Measurements from ENCODE around the gene RPGRIP1.

Gene RPGRIP1

GRCh38 chr14:21308132-21308478 lies 28.2 kb downstream of the RPGRIP1 start:
- no peaks in the 10 kb centered on the region for H3K27me3 Mint-ChIP-seq
- no peaks in the 10 kb centered on the region for H3K9me3 Mint-ChIP-seq
- peak overlapping the region; percentile 92 for H3K27ac Mint-ChIP-seq
- peak overlapping the region; percentile 87 for H3K4me3 Mint-ChIP-seq
- no peaks in the 10 kb centered on the region for H3K36me3 Mint-ChIP-seq
- peaks cover 25% of the 10 kb centered on the region for H3K4me1 Mint-ChIP-seq

DNA sequence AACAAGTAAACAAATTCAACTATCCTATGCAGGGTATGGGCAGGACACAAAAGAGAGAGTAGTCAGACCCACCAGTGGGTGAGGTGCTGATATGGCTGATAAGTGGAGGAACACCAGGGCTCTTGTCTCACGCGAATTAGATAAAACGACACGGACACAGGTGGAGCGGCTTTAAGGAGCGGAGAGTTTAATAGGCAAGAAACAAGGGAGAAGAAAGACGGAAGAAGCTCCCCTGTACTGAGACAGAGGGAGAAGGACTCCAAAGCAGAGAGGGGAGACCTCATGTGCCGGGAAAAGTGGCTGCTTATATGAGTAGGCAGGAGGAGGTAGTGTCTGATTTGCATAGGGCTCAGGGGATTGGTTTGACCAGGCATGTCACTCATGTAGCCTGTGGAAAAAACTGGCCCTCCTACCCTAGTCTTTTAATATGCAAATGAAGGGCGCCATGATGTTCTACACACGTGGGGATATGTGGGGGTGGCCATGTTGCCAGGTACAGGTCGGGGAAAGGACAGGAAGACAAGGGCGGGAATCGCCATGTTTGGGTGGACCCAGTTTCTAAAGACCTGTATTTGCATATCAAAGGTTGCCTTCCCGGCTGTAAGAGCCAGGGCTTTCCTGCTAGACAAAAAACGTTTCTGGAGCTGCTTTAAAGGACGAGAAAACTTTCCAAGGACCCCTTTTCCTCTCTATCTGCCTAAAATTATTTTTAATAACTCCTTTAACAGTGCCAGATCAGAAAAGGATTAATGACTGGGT lies 28.8 kb downstream of the RPGRIP1 start:
- no peaks in the 10 kb centered on the region for H3K36me3 Mint-ChIP-seq
- H3K9me3 Mint-ChIP-seq: no peaks in the 10 kb centered on the region
- no peaks in the 10 kb centered on the region for H3K27me3 Mint-ChIP-seq
- H3K27ac Mint-ChIP-seq: peak overlapping the region; percentile 92
- peak overlapping the region; percentile 87 for H3K4me3 Mint-ChIP-seq
- H3K4me1 Mint-ChIP-seq: peaks cover 25% of the 10 kb centered on the region

DNA sequence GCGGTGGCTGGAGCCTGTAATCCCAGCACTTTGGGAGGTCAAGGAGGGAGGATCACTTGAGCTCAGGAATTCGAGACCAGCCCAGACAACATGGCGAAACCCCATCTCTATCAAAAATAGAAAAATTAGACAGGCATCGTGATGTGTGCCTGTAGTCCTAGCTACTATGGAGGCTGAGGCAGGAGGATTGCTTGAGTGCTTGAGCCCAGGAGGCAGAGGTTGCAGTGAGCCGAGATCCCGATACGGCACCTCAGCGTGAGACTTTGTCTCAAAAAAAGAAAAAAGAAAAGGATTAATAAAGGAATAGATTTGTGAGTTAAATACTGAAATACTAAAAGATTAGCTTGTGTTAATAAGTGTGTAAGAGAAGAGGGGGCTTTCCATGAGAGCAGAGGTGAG lies 29.4 kb downstream of the RPGRIP1 start:
- H3K27me3 Mint-ChIP-seq: no peaks in the 10 kb centered on the region
- peak overlapping the region; percentile 87 for H3K4me3 Mint-ChIP-seq
- peak overlapping the region; percentile 92 for H3K27ac Mint-ChIP-seq
- H3K9me3 Mint-ChIP-seq: no peaks in the 10 kb centered on the region
- H3K4me1 Mint-ChIP-seq: peaks cover 25% of the 10 kb centered on the region
- H3K36me3 Mint-ChIP-seq: no peaks in the 10 kb centered on the region

DNA sequence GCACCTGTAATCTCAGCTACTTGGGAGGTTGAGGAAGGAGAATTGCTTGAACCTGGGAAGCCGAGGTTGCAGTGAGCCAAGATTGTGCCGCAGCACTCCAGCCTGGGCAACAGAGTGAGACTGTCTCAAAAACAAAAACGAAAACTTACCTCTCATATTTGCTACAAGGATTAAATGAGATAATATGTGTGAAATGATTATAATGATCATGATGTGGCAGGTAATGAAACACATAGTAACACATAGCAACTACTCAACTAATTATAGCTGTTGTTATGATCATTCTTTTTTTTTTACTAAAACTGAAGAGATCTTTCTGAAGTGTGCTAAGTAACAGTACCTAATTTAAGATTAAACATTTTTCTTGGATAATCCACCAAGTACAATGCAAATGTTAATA lies 30.1 kb downstream of the RPGRIP1 start:
- Mint-ChIP-seq H3K27ac (no peak overlapping the region), H3K4me3 (no peak overlapping the region), H3K4me1 (peaks cover 25% of the 10 kb centered on the region), H3K36me3 (no peaks in the 10 kb centered on the region), H3K9me3 (no peaks in the 10 kb centered on the region), H3K27me3 (no peaks in the 10 kb centered on the region)

- no peaks in the 10 kb centered on the region for H3K9me3 Mint-ChIP-seq
- no peak overlapping the region for H3K4me3 Mint-ChIP-seq
- no peaks in the 10 kb centered on the region for H3K36me3 Mint-ChIP-seq
- no peak overlapping the region for H3K27ac Mint-ChIP-seq
- H3K4me1 Mint-ChIP-seq: peaks cover 25% of the 10 kb centered on the region
- no peaks in the 10 kb centered on the region for H3K27me3 Mint-ChIP-seq
These were observed 31.7 kb downstream of the RPGRIP1 start for GRCh38 chr14:21311614-21312013.

DNA sequence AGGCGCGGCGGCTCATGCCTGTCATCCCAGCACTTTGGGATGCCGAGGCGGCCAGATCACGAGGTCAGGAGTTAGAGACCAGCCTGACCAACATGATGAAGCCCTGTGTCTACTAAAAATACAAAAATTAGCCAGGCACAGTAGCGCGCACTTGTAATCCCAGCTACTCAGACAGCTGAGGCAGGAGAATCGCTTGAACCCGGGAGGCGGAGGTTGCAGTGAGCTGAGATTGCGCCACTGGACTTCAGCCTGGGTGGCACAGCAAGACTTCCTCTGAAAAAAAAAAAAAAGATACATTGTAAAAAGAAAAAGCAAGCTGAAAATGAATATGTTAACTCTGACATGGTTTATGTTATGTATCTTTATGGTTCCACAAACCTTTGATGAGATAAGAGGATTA lies 33.6 kb downstream of the RPGRIP1 start:
- no peak overlapping the region for H3K4me3 Mint-ChIP-seq
- no peaks in the 10 kb centered on the region for H3K27me3 Mint-ChIP-seq
- peaks cover 11% of the 10 kb centered on the region for H3K4me1 Mint-ChIP-seq
- H3K27ac Mint-ChIP-seq: no peak overlapping the region
- H3K9me3 Mint-ChIP-seq: no peaks in the 10 kb centered on the region
- no peaks in the 10 kb centered on the region for H3K36me3 Mint-ChIP-seq

- Mint-ChIP-seq H3K27ac (no peak overlapping the region), H3K4me1 (peaks cover 10% of the 10 kb centered on the region), H3K36me3 (no peaks in the 10 kb centered on the region), H3K27me3 (no peaks in the 10 kb centered on the region), H3K4me3 (no peak overlapping the region), H3K9me3 (no peaks in the 10 kb centered on the region)
These were observed 37.5 kb downstream of the RPGRIP1 start for GRCh38 chr14:21317398-21317797.

GRCh38 chr14:21320913-21321312 lies 41.0 kb downstream of the RPGRIP1 start:
- H3K9me3 Mint-ChIP-seq: no peaks in the 10 kb centered on the region
- peaks cover 10% of the 10 kb centered on the region for H3K4me1 Mint-ChIP-seq
- no peaks in the 10 kb centered on the region for H3K27me3 Mint-ChIP-seq
- H3K36me3 Mint-ChIP-seq: no peaks in the 10 kb centered on the region
- H3K4me3 Mint-ChIP-seq: no peak overlapping the region
- H3K27ac Mint-ChIP-seq: no peak overlapping the region

DNA sequence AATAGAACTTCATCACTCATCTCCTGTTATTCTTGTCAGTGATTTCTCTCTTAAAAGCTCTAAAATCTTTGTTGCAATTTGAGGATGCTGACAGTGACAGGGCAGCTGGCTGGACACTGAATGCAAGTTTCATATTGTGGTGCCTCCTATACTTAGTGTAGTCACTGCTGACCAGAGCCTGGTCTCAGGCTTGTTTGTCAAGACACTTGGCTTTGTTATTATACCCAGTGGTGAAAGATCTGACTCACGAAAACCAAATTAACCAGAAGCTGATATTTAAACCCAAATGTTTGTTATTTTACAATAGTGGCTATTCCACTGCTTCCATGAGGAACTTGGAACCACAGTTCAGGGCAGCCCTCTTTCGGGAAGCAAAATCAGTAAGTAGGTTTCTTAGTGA lies 42.8 kb downstream of the RPGRIP1 start:
- Mint-ChIP-seq H3K27me3 (no peaks in the 10 kb centered on the region), H3K9me3 (no peaks in the 10 kb centered on the region), H3K36me3 (no peaks in the 10 kb centered on the region), H3K27ac (no peak overlapping the region), H3K4me1 (peaks cover 10% of the 10 kb centered on the region), H3K4me3 (no peak overlapping the region)

DNA sequence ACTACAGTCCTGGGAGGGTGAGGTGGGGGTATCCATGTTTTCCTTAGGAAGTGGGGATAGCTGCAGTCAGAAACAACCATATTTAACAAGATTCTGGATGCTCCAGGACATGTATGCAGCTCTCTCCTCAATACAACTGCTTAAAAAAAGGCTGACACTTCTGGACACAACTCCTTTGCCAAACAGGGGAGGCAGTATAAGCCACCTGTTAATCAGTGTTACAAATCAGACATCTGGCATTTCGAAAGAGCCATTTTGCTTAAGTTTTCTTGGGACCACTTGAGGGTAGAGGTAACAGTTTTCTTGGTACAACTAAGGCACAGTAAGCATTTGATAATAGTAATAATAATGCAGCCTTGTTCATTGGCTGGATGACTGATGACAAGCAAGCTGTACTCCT lies 47.1 kb downstream of the RPGRIP1 start:
- Mint-ChIP-seq H3K4me1 (no peaks in the 10 kb centered on the region), H3K36me3 (no peaks in the 10 kb centered on the region), H3K9me3 (no peaks in the 10 kb centered on the region), H3K27me3 (no peaks in the 10 kb centered on the region), H3K27ac (peak overlapping the region; percentile 19), H3K4me3 (no peak overlapping the region)

Measured in activated naive CD4-positive, alpha-beta T cell treated with anti-CD3 and anti-CD28 coated beads, Interleukin-2, amount 50 U/mL, for 24 hours (primary cell).